Stimulated activated CD8-positive, alpha-beta memory T cell treated with anti-CD3 and anti-CD28 coated beads, Interleukin-7, amount 100 ng/mL, for 1 hour (primary cell): ENCODE measurements around the gene ULK1.

Experiments used
- DNase-seq, 2 donors: peaks; one replicate each; pipeline ENCODE4 v3.0.0-alpha.2; 2020; ENCODE audit warnings: low read depth in 2 of 2

ULK1 gene

GRCh38 chr12:131894313-131894860, at the start of gene ULK1:
Gene ULK1 (plus strand): TSS chr12:131894622. CDS start chr12:131895002, 380 bp downstream.
- DNase-seq: peak; percentile 85

GRCh38 chr12:131844656-131845055, 49.8 kb upstream of the ULK1 start:
- DNase-seq: no peak

- DNase-seq: no peak
These were observed 49.3 kb upstream of the ULK1 start for GRCh38 chr12:131845121-131845520.

GRCh38 chr12:131847456-131847855, 47.0 kb upstream of the ULK1 start:
- no peak for DNase-seq

- DNase-seq: no peak
These were observed 45.7 kb upstream of the ULK1 start for GRCh38 chr12:131848753-131849152.

- DNase-seq: no peak
These were observed 44.5 kb upstream of the ULK1 start for GRCh38 chr12:131849700-131850553.

- no peak for DNase-seq
These were observed 43.4 kb upstream of the ULK1 start for GRCh38 chr12:131850856-131851559.

- DNase-seq: no peak
These were observed 42.5 kb upstream of the ULK1 start for GRCh38 chr12:131851741-131852550.

GRCh38 chr12:131852551-131853299, 41.7 kb upstream of the ULK1 start:
- DNase-seq: no peak

- DNase-seq: no peak
These were observed 40.3 kb upstream of the ULK1 start for GRCh38 chr12:131853832-131854797.

- DNase-seq: no peak
These were observed 39.5 kb upstream of the ULK1 start for GRCh38 chr12:131854861-131855476.

- DNase-seq: no peak
These were observed 38.8 kb upstream of the ULK1 start for GRCh38 chr12:131855521-131856142.

GRCh38 chr12:131856366-131857097, 37.9 kb upstream of the ULK1 start:
- no peak for DNase-seq

- DNase-seq: no peak
These were observed 36.2 kb upstream of the ULK1 start for GRCh38 chr12:131857908-131858850.

- DNase-seq: no peak
These were observed 33.8 kb upstream of the ULK1 start for GRCh38 chr12:131860472-131861260.
